SK-MEL-5 (cell line): ENCODE results near the gene CAB39L. TPM values are rescaled to one million over a fixed set of nuclear protein-coding genes. Genes with fewer than 3 reads are reported as not detected.

Source experiments
- DNase-seq: peaks from one replicate; pipeline ENCODE4 v3.0.0-alpha.2; 2016; ENCODE audit warnings: low read depth, low spot score
- in situ Hi-C: cut with HindIII; loops from 2 replicates; pipeline ENCODE4 v1.10.0; 2016; ENCODE audit warnings: low sequenced_read_pairs, high pct_unique_total_duplicates, low pct_unique_long_range_greater_than_20kb
- polyA plus RNA-seq, 2 experiments: library from polyadenylated mRNA; depleted of rRNA; stranded (reverse); fragments of >200 nt; gene quantifications; 2 replicates each; pipeline ENCODE4 v1.2.3, GENCODE V29; 2015
- total RNA-seq: library from RNA; depleted of rRNA; stranded (reverse); fragments of >200 nt; shearing (Covaris generic); gene quantifications from 2 replicates; pipeline ENCODE4 v1.2.3, GENCODE V29; 2014; rRNA removed

CAB39L gene
- total RNA-seq, result 16.4 and 16.9 TPM in 2 replicates
- 7.8 and 9.2 TPM in 2 replicates for polyA plus RNA-seq (2015; cell fraction: cytosol; rRNA removed)
- polyA plus RNA-seq (2015; cell fraction: nucleus; rRNA removed), result 2.0 and 3.6 TPM in 2 replicates

DNA sequence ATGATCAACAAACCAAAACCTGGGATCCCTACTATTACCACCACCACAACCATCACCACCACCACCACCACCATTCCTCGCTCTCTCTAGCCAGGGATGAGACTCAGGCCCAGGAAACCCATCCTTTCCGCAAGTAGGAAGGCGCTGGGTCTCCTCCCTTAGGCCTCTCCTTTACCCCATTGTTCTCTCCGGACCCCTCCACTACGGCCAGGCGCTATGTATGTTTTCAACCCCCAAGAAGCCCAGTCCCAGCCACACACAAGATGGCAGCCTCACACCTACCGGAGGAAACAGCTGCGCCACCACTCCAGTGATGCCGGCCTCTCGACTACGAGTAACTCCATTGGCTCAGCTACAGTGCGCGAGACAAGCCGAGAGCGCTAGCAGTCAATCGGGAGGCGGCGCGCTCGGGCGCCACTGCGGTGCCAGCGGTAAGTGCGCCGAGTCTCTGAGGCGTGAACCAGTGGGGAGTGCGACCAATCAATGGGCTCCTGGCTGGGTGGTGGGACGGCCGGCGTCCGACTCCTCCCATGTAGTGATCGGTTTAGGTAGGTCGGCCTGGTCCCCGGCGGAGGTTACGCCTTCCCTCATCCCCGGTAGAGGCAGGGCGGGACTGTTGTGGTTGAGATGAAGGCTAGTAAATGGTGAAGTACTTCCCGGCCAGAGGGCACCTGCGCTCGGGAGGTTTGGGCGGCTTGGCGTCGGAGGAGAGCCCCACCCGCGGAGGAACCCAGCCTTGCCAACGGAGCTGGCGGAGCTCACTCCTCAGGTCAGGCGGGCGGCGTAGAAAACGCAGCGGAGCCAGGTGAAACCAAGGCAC lies at the start of gene CAB39L, which contains the start of gene SETDB2:
Gene CAB39L, minus strand, starts transcription at position 361 of the 820 bp plus-strand sequence. CDS start 61,154 bp downstream, outside the sequence.
Gene SETDB2, plus strand, starts transcription at position 571 of the 820 bp plus-strand sequence. CDS start 7,620 bp downstream, outside the sequence.
- DNase-seq, result peak; percentile 99
- in situ Hi-C loops, result no loop called here

GRCh38 chr13:49488563-49488962 lies 44.7 kb upstream of the CAB39L start:
- DNase-seq, result no peak
- in situ Hi-C loops, result no loop called here

DNA sequence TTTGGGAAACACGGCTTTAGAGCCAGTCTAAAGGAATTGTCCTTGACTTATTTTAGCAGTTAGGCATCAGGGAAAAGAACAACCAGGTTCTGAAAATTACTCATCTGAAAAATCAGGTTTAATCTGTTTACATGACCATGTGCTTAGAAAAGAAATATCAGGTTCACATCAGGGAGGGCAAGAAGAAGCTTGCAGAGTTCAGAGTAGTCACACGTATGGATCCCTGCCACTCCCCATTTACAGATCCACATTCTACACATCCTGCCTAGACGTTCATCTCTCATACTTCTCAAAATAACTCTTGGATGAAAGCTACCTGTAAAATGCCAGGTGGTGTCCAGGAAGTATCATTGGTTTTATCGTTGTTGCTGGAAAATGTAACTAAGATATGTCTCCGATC lies 37.9 kb upstream of the CAB39L start:
- in situ Hi-C loops, result no loop called here
- no peak for DNase-seq

- no peak for DNase-seq
- in situ Hi-C loops, result no loop called here
Observed at GRCh38 chr13:49476529-49476928, 32.7 kb upstream of the CAB39L start.

GRCh38 chr13:49472186-49472585 lies 28.3 kb upstream of the CAB39L start:
- in situ Hi-C loops, result no loop called here

GRCh38 chr13:49466292-49466838 lies 22.5 kb upstream of the CAB39L start:
- in situ Hi-C loops, result no loop called here
- no peak for DNase-seq

More at GRCh38 chr13:49472186-49472585, 28.3 kb upstream of the CAB39L start:
- DNase-seq, result no peak

DNA sequence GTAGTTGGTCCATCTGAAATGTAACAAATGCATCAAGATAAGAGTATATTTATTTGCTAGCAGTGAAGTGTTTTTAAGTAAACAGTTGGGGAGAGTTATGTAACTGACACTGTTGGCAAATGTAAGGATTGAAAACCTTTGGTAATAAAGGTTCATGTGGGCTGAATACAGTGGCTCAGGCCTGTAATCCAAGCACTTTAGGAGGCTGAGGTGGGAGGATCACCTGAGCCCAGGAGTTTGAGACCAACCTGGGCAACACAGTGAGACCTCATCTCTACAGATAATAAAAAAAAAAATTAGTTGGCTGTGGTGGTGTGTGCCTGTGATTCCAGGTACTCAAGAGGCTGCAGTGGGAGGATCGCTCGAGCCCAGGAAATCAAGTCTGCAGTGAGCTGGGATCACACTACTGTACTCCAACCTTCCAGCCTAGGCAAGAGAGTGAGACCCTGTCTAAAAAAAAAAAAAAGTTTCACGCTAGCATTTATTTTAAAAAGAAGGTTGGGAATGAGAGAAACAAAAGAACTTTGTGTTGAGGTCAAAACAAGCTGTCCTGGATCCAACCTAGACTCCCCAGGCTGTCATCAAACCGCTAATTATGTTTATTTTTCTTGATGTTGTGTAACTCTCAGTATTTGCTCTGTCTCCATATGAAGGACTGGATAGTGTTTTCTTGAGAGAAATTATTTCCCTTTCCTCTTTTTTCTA lies 20.9 kb upstream of the CAB39L start:
- in situ Hi-C loops, result no loop called here
- DNase-seq, result no peak

- DNase-seq, result no peak
- in situ Hi-C loops, result no loop called here
Observed at GRCh38 chr13:49464085-49464484, 20.2 kb upstream of the CAB39L start.

DNA sequence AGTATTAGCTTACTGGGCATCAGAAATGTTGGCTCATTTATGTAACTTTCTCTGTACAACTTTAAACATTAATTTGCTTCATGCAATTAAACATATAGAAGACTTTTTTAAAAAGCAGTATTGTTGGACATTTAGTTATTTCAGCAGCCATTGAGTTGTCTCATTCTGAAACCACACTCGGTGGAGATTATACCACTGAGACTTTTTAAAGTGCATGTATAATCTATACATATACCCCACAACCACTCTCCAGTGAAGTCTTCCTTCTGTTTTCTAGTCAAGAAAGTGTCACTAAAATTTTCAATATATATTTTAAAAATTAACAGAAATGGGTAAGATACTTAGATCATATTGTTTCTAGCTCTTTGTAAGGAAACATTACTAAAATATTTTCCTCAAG lies 15.7 kb upstream of the CAB39L start:
- in situ Hi-C loops, result no loop called here
- DNase-seq, result no peak

DNA sequence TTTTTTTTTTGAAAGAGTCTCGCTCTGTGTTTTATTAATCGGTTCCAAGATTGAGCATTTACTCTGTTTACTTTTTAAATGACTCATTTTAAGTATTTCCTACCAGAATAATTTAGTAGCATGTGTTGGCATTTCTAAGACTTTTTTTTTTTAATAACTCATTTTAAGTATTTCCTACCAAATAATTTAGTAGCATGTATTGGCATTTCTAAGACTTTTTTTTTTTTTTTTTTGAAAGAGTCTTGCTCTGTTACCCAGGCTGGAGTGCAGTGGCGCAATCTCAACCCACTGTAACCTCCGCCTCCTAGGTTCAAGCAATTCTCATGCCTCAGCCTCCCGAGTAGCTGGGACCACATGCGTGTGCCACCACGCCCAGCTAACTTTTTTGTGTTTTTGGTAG lies 13.4 kb upstream of the CAB39L start:
- in situ Hi-C loops, result no loop called here
- DNase-seq, result no peak

DNA sequence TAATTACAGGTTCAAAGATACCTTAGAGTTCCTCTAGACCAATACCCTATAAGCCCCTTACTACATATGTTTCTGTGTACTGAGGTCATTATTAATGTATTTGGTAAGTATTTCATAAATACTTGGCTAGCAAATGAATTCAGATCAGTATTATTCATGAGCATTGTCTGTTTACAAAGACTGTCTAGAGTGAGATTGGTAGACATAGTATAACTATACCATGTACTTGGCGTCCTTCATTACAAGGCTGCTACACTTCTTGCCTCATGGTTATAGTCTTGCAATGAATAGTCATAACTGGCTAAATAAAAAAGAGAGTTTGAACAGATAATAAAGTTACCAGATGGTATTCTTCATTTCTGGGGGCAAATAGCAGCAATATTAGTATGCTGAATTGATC lies 12.3 kb upstream of the CAB39L start:
- in situ Hi-C loops, result no loop called here
- no peak for DNase-seq

DNA sequence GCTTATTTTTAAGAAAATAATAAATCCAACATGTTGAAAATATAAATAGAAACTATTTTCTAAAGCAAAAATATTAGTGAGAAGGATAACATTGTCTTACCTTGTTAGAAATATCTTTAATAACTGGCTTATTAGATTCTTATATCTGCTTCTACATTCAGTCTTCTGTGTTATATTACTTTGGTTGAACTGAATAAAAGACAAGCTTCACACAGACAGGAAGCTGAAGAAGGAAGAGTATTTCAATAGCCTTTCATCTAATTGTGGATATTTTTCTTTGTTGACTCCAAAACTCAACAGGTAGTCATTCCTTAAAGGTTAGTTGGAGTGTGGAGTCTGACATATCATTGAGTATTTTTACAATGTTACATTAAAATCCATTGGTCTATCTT lies 11.1 kb upstream of the CAB39L start:
- in situ Hi-C loops, result no loop called here
- no peak for DNase-seq

DNA sequence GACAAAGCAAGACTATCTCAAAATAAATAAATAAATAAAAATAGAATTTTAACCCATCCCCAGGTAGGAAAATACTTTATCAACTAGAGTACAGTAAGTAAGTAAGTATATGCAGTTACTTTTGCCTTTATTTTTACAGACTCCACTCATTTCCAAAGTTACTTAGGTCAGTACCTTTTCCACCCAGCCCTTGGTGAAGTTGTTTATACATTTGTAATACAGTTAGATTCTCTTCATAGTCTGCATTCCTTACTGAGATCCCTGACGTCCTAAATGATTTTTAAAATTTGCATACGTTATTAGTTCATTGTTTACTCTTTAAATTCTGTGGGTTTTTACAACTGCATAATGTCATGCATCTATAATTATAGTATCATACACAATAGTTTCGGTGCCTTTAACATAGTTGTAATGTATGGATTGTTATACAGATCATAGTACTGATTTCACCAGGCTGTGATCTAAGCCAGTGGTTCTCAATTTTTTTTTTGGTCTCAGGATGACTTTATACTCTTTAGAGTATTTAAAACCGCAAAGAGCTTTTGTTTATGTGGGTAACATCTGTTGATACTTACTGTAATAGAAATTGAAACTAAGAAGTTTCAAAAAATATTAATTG lies 10.6 kb upstream of the CAB39L start:
- no peak for DNase-seq
- in situ Hi-C loops, result no loop called here

- in situ Hi-C loops, result no loop called here
- no peak for DNase-seq
Observed at GRCh38 chr13:49453465-49453864, 9.6 kb upstream of the CAB39L start.

GRCh38 chr13:49452725-49453457 lies 9.0 kb upstream of the CAB39L start:
- in situ Hi-C loops, result no loop called here
- DNase-seq, result no peak

DNA sequence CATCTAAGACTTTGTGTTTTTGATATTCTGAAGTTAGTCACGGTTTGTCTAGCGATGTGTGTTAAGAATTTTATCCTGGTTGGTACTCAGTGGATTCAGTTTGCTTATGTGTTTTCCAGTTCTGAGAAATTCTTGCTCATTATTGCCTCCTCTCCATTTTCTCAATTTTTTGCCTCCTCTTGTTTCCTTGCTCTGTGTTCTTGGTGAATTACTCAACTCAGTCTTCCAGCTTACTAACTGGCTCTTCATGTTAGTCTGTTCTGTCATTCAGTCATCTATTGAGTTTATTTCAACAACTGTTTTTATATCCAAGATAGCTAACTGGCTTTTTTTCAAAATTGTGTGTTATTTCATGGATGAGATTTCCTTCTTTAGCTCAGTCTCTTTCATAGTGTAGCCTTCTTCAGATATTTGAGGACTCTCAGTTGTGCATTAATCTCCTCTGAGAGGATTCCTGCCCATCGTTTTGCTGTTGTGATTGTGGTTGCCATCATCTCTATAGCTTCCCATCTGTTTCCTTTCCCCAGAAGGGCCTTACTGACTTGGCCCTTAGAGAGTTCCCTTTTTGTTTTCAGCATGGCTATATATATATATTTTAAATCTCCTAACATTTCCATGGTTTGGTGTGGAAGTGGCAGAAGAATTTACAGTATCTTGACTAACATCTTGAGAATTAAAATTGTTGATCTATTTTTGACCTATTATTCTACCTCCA lies 6.4 kb upstream of the CAB39L start:
- in situ Hi-C loops, result no loop called here
- DNase-seq, result no peak

DNA sequence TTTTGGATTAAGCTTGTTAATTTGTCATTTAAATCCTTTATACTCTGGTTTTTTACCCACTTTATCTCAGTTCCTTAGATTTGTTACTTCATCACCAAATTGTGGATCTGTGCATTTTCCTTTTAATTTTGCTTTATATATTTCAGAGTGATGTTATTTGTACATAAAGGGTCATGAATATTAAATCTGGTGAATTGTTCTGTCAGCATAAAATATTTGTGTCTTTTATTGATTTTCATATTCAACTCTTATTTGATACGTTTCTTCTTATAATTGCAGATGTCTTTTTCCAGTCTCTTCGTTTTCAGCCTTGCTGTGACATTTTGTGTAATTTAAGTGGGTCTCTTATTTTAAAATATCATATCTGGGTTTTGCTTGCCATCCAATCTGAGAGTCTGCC lies 4.9 kb upstream of the CAB39L start:
- DNase-seq, result no peak
- in situ Hi-C loops, result no loop called here
